ENCODE measurements around the gene PTPN4. TPM values are rescaled to one million over a fixed set of nuclear protein-coding genes. Genes with fewer than 3 reads are reported as not detected.

PTPN4 gene
- total and polyA plus RNA-seq, 2 of the 8 experiments (the other 6 are each of a cell fraction or from before 2014, with no cell fraction given) = 28.5 to 105 TPM

DNA sequence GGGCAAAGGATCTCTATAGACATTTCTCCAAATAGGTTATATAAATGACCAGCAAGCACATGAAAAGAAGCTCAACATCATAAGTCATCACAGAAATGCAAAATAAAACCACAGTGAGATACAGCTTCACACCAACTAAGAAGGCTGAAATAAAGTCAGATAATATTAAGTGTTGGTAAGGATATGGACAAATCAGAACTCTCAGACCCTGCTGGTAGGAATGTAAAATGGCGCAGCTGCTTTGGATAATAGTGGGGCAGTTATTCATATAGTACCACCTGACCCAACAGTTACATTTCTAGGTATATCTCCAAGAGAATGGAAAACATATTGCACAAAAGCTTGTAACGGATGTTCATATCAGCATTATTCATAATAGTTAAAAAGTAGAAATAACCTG lies 267.2 kb downstream of the PTPN4 start:
- H3K9ac ChIP-seq (replicated peaks in 1 of 4; ENCODE audit: extremely low read depth in 1 of 4, low read depth in 3 of 4, low read length in 3 of 4) = no peak overlapping the region
- no peak overlapping the region for H4K5ac ChIP-seq (ENCODE audit: insufficient read length, low read depth, low read length)
- H4K20me1 ChIP-seq (replicated peaks in 1 of 2; ENCODE audit: control insufficient read depth in 1 of 2, insufficient read depth in 2 of 2, low read length in 2 of 2) = no peaks in the 10 kb centered on the region
- H2AK5ac ChIP-seq (ENCODE audit: low read depth, low read length) = no peak overlapping the region
- no peak overlapping the region for H2AFZ ChIP-seq (ENCODE audit: low read length)
- no peak overlapping the region for H4K91ac ChIP-seq (replicated peaks; ENCODE audit: insufficient read length, low read length)
- no peak overlapping the region for H3K14ac ChIP-seq (ENCODE audit: insufficient read length)
- ChIA-PET CTCF (ENCODE audit: partially characterized antibody) (interaction anchor here (0.9 to 2.1 kb wide), 4 partner anchors 9 to 53 kb away, joined by 3 to 6 read pairs (median 4); partner anchors contain the start of gene EPB41L5), POLR2A (ENCODE audit: partially characterized antibody) (no interaction called here)
- no peak overlapping the region for H2BK5ac ChIP-seq (ENCODE audit: low read depth, low read length)
- H3K36me3 ChIP-seq (ENCODE audit: control insufficient read depth in 2 of 4, insufficient read depth in 4 of 4, low read length in 3 of 4) = no peaks in the 10 kb centered on the region; a peak in 2 of 8 replicates
- DNase-seq (ENCODE audit: low read depth in 1 of 2, low spot score in 2 of 2) (no peak), FAIRE-seq (no peak)
- H3K4me2 ChIP-seq (ENCODE audit: insufficient read depth in 1 of 2, low read depth in 2 of 2, low read length in 2 of 2) = no peak overlapping the region
- H3K9me3 ChIP-seq (ENCODE audit: insufficient read depth in 2 of 2, low read depth in 1 of 2, low read length in 1 of 2) = no peaks in the 10 kb centered on the region
- peaks cover 0 to 49% of the 10 kb centered on the region in 2 experiments; a peak in 2 of 4 replicates for H3K79me2 ChIP-seq (ENCODE audit: control insufficient read depth in 1 of 2, insufficient read depth in 2 of 2, low read length in 2 of 2)
- no peak overlapping the region for H3K4me3 ChIP-seq (ENCODE audit: extremely low read depth in 1 of 4, insufficient read depth in 2 of 4, low read depth in 3 of 4, low read length in 4 of 4)
- no peaks in the 10 kb centered on the region for H3K23me2 ChIP-seq (ENCODE audit: low read depth, low read length)
- WGBS, 2 experiments (ENCODE audit: extremely low coverage in 1 of 2, insufficient coverage in 1 of 2, insufficient read length in 1 of 2, insufficient replicate concordance in 2 of 2, low coverage in 1 of 2, low lambda C conversion rate in 2 of 2, missing lambda C conversion rate in 1 of 2) = 96% methylated on average over 2 of the region's 2 CpGs; no CpG with 5 or more reads in 1 of the 2 experiments
- no peak overlapping the region for H3K18ac ChIP-seq (ENCODE audit: extremely low read depth, low read length)
- no peak overlapping the region for H3K4ac ChIP-seq (replicated peaks; ENCODE audit: insufficient read length, low read depth, low read length)
- peaks cover 0 to 7% (median 4%) of the 10 kb centered on the region in 4 experiments; a peak in 4 of 7 replicates for H3K4me1 ChIP-seq (replicated peaks in 1 of 4; ENCODE audit: control insufficient read depth in 3 of 4, insufficient read depth in 4 of 4, low read length in 3 of 4)
- H2BK20ac ChIP-seq (ENCODE audit: low read length) = no peak overlapping the region
- H2BK12ac ChIP-seq (ENCODE audit: low read depth, low read length) = no peak overlapping the region
- H3K23ac ChIP-seq (ENCODE audit: insufficient read length) = no peak overlapping the region
- no peak overlapping the region for H3K56ac ChIP-seq (replicated peaks; ENCODE audit: insufficient read length, low read depth, low read length)
- no peak overlapping the region for H4K8ac ChIP-seq (ENCODE audit: extremely low read depth, insufficient read depth, low read length)
- no peaks in the 10 kb centered on the region for H3K27me3 ChIP-seq (replicated peaks in 1 of 4; ENCODE audit: control insufficient read depth in 3 of 4, extremely low read depth in 1 of 4, insufficient read depth in 3 of 4, low read length in 3 of 4)
- no peak overlapping the region for H3K27ac ChIP-seq (ENCODE audit: low read depth, low read length)
- H2BK15ac ChIP-seq (ENCODE audit: low read length) = no peak overlapping the region
- H2BK120ac ChIP-seq (replicated peaks; ENCODE audit: low read depth, low read length) = no peak overlapping the region
- TF ChIP-seq, protein P1, sequence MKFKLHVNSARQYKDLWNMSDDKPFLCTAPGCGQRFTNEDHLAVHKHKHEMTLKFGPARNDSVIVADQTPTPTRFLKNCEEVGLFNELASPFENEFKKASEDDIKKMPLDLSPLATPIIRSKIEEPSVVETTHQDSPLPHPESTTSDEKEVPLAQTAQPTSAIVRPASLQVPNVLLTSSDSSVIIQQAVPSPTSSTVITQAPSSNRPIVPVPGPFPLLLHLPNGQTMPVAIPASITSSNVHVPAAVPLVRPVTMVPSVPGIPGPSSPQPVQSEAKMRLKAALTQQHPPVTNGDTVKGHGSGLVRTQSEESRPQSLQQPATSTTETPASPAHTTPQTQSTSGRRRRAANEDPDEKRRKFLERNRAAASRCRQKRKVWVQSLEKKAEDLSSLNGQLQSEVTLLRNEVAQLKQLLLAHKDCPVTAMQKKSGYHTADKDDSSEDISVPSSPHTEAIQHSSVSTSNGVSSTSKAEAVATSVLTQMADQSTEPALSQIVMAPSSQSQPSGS (IDR thresholded peaks at IDR 0.05; ENCODE audit: low read length) = no peak
- TF ChIP-seq JUND (IDR thresholded peaks at IDR 0.05; ENCODE audit: low read length) (no peak), RXRA (IDR thresholded peaks at IDR 0.05; ENCODE audit: insufficient read depth, low read depth, low read length) (no peak), PHF8 (conservative IDR thresholded peaks at IDR 0.05; ENCODE audit: low read depth, low read length) (no peak), TEAD4 (IDR thresholded peaks at IDR 0.05; ENCODE audit: low read depth, low read length) (peak; percentile 89)
- TF ChIP-seq, protein P2, sequence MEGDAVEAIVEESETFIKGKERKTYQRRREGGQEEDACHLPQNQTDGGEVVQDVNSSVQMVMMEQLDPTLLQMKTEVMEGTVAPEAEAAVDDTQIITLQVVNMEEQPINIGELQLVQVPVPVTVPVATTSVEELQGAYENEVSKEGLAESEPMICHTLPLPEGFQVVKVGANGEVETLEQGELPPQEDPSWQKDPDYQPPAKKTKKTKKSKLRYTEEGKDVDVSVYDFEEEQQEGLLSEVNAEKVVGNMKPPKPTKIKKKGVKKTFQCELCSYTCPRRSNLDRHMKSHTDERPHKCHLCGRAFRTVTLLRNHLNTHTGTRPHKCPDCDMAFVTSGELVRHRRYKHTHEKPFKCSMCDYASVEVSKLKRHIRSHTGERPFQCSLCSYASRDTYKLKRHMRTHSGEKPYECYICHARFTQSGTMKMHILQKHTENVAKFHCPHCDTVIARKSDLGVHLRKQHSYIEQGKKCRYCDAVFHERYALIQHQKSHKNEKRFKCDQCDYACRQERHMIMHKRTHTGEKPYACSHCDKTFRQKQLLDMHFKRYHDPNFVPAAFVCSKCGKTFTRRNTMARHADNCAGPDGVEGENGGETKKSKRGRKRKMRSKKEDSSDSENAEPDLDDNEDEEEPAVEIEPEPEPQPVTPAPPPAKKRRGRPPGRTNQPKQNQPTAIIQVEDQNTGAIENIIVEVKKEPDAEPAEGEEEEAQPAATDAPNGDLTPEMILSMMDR (IDR thresholded peaks at IDR 0.05; ENCODE audit: control extremely low read depth in 1 of 3, insufficient read depth in 1 of 3, low read depth in 1 of 3, low read length in 3 of 3) = peak in 1 of 3 experiments; percentile 32; a peak in 2 of 4 replicates
- H3K79me1 ChIP-seq (ENCODE audit: low read depth, low read length) = no peaks in the 10 kb centered on the region; the same call in 1 of the 2 replicates

All from H1 (cell line).